HUES6 (cell line): ENCODE measurements around the gene FAM110C.
"Not testable (repeated sequence)": the region's sequence is repeated elsewhere in the genome, so short reads cannot be mapped to it uniquely, and the experiment has no call there.

Source experiments
- H3K27ac ChIP-seq: 2 replicates; pipeline ENCODE4 v1.7.0; 2013; ENCODE audit warnings: low read depth, mild to moderate bottlenecking, low read length, inconsistent platforms
- H3K27me3 ChIP-seq: 2 replicates; pipeline ENCODE4 v1.6.1; 2013; ENCODE audit warnings: low read length; ENCODE audit not compliant: control insufficient read depth, insufficient read depth
- H3K36me3 ChIP-seq: 2 replicates; pipeline ENCODE4 v1.6.1; 2013; ENCODE audit warnings: low read length; ENCODE audit not compliant: control insufficient read depth, insufficient read depth
- H3K4me1 ChIP-seq: 2 replicates; pipeline ENCODE4 v1.6.1; 2013; ENCODE audit warnings: low read length; ENCODE audit not compliant: control insufficient read depth, insufficient read depth
- H3K4me3 ChIP-seq: 2 replicates; pipeline ENCODE4 v1.5.1; 2013; ENCODE audit warnings: low read depth, low read length
- H3K9ac ChIP-seq: one replicate; pipeline ENCODE4 v1.6.1; 2013; ENCODE audit warnings: mild to moderate bottlenecking, low read length
- H3K9me3 ChIP-seq: 2 replicates; pipeline ENCODE4 v1.6.1; 2013; ENCODE audit warnings: low read depth, low read length; ENCODE audit not compliant: control insufficient read depth, insufficient read depth

Gene FAM110C

GRCh38 chr2:23283-23682 is 23.0 kb downstream of the FAM110C start:
- Histone ChIP-seq H3K9ac (no peak overlapping the region), H3K4me3 (no peak overlapping the region), H3K27ac (no peak overlapping the region), H3K36me3 (no peaks in the 10 kb centered on the region), H3K27me3 (no peaks in the 10 kb centered on the region), H3K9me3 (no peaks in the 10 kb centered on the region), H3K4me1 (no peaks in the 10 kb centered on the region)

- not testable (repeated sequence) for H3K27me3 ChIP-seq, H3K27ac ChIP-seq, H3K36me3 ChIP-seq, H3K9ac ChIP-seq, H3K4me3 ChIP-seq, H3K4me1 ChIP-seq, H3K9me3 ChIP-seq
Observed at GRCh38 chr2:22244-22643, 24.1 kb downstream of the FAM110C start.

- H3K36me3 ChIP-seq, H3K27ac ChIP-seq, H3K4me3 ChIP-seq, H3K27me3 ChIP-seq, H3K9me3 ChIP-seq, H3K9ac ChIP-seq, H3K4me1 ChIP-seq: not testable (repeated sequence)
Observed at GRCh38 chr2:20259-20658, 26.0 kb downstream of the FAM110C start.

DNA sequence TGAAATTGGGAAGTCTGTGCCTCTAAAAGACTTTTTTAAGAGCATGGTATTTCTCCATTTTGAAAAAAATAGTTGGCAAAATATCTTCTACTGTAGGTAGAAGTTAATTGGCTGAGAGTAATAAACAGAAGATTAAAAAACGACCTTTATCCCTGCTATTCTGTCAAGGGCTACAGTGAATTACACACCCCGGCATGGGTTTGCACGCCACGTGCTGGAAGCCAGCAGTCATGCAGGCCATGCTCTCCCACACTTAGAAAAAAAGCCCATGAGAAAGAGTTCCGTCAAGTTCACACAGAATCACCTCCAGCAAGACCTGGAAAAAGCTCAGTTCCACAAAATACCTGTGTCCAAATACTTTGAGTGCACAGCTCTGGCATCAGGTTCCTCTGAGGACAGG is 26.8 kb downstream of the FAM110C start:
- Histone ChIP-seq H3K27me3 (no peaks in the 10 kb centered on the region), H3K9me3 (no peaks in the 10 kb centered on the region), H3K36me3 (no peaks in the 10 kb centered on the region), H3K9ac (no peak overlapping the region), H3K27ac (no peak overlapping the region), H3K4me1 (no peaks in the 10 kb centered on the region), H3K4me3 (no peak overlapping the region)

DNA sequence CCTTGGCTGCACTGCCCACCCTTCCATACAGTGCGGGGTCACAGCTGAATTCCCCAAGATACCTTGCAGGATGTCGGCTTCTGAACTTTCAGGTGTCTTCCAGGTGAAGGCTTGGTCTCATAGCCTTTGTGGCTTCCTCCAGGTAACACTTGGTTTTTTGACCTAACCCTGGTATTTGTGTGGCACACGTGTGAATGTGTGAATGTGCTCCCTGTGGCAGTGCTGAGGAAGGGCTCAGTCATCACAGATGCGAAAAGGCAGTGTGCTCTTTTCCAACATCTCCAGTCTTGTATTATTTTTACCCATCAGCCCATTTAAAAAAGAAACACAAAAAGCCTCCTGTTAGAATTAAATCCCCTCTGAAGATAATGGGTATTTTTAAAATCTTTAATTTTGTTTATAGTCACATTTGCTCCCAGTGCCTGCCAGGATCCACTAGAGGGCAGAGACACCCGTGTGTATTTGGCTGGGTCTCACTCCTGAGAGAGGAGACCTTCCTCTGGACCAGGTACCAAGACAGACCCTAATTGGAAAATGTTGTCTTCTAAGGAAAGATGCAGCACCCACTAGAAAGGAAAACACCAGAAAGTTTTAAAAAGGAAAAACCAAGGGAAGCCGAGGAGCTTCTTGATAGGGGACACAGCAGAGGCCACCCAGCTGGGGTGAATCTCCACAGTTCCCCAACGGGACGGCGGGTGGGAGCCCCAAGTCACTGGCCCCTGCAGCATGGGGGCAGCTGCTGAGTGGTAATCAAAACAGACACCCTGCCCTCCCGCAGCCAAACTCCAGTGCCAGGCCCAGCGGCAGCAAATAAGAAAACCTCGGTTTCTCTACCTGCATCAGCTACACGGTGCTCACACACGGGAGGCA is 27.7 kb downstream of the FAM110C start:
- Histone ChIP-seq H3K4me1 (no peaks in the 10 kb centered on the region), H3K4me3 (no peak overlapping the region), H3K9me3 (no peaks in the 10 kb centered on the region), H3K27me3 (no peaks in the 10 kb centered on the region), H3K27ac (no peak overlapping the region), H3K36me3 (no peaks in the 10 kb centered on the region), H3K9ac (no peak overlapping the region)

DNA sequence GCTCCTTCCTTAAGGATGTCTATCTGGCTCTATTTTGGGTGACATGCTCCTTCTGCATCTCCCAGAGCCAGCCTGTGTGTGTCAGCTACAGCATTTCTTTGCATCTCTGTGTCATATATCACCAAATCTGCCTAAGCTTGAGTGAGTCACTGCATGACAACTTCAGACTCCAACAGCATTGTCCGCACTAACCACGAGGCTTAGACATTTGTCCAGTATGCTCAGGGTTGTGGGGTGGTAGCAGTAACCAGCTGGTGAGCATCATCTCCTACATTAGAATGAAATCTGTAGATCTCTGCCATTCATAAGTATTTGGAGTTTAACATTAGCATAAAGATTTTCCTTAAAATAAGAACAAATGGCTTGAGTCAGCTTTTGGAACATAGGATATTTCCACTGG is 30.4 kb downstream of the FAM110C start:
- not testable (repeated sequence) for H3K27ac ChIP-seq, H3K9me3 ChIP-seq, H3K27me3 ChIP-seq, H3K4me3 ChIP-seq, H3K4me1 ChIP-seq, H3K9ac ChIP-seq, H3K36me3 ChIP-seq

DNA sequence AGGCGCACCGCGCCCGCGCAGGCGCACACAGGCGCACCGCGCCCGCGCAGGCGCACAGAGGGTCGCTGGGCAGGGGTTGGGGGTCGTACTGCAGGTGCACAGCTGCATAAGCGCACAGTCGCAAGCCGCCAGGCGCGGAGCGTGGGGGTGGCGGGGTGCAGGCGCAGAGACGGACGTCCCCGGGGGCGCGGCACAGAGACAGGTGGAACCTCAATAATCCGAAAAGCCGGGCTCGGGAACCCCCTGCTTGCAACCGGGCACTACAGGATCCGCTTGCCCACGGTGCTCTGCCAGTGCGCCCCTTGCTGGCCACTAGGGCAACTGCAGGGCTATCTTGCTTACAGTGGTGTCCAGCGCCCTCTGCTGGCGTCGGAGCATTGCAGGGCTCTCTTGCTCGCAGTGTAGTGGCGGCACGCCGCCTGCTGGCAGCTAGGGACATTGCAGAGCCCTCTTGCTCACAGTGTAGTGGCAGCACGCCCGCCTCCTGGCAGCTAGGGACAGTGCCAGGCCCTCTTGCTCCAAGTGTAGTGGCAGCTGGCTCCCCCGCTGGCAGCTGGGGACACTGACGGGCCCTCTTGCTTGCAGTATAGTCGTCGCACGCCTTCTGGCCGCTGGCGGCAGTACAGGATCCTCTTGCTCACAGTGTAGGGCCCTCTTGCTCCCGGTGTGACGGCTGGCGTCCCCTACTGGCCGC is 34.9 kb downstream of the FAM110C start:
- H3K27ac ChIP-seq, result no peak overlapping the region
- no peaks in the 10 kb centered on the region for H3K27me3 ChIP-seq
- peaks cover 12% of the 10 kb centered on the region for H3K9me3 ChIP-seq
- no peak overlapping the region for H3K4me3 ChIP-seq
- no peak overlapping the region for H3K9ac ChIP-seq
- H3K36me3 ChIP-seq, result no peaks in the 10 kb centered on the region
- H3K4me1 ChIP-seq, result no peaks in the 10 kb centered on the region

- H3K4me3 ChIP-seq, result no peak overlapping the region
- peaks cover 12% of the 10 kb centered on the region for H3K9me3 ChIP-seq
- H3K27me3 ChIP-seq, result no peaks in the 10 kb centered on the region
- no peaks in the 10 kb centered on the region for H3K4me1 ChIP-seq
- H3K27ac ChIP-seq, result no peak overlapping the region
- no peak overlapping the region for H3K9ac ChIP-seq
- no peaks in the 10 kb centered on the region for H3K36me3 ChIP-seq
Observed at GRCh38 chr2:10222-10875, 36.0 kb downstream of the FAM110C start.
